HEK293T (cell line): ENCODE measurements around the gene THSD7A.

Experiments used
- CTCF ChIA-PET: fragments of 350-600 bp; formaldehyde crosslinking; extraction: SDS; loops from one replicate; lab custom pipeline; 2021; ENCODE audit warnings: antibody characterized with exemption, inconsistent platforms; lab: Yijun Ruan, JAX
- POLR2A ChIA-PET: fragments of 350-600 bp; formaldehyde crosslinking; extraction: SDS; loops from one replicate; lab custom pipeline; 2020; ENCODE audit warnings: antibody characterized with exemption, inconsistent platforms; lab: Yijun Ruan, JAX
- DNase-seq: peaks from one replicate; pipeline ENCODE4 v3.0.0; 2012; ENCODE audit warnings: mixed read lengths; ENCODE audit errors: extremely low spot score
- ARNT ChIP-seq: fragments of 450-650 bp; IDR thresholded peaks from 2 replicates; pipeline ENCODE4 v1.6.1; 2017; ENCODE audit warnings: mild to moderate bottlenecking
- BHLHE40 ChIP-seq: fragments of 450-650 bp; IDR thresholded peaks from 2 replicates; pipeline ENCODE4 v1.6.1; 2016; ENCODE audit warnings: mild to moderate bottlenecking, moderate library complexity, borderline replicate concordance
- CTBP1 ChIP-seq: fragments of 450-650 bp; IDR thresholded peaks from 2 replicates; pipeline ENCODE4 v1.6.1; 2016; ENCODE audit warnings: borderline replicate concordance
- ELF4 ChIP-seq: fragments of 450-650 bp; IDR thresholded peaks from 2 replicates; pipeline ENCODE4 v1.6.1; 2017; ENCODE audit warnings: antibody characterized with exemption
- FOXA1 ChIP-seq: fragments of 450-650 bp; IDR thresholded peaks from 2 replicates; pipeline ENCODE4 v1.6.1; 2016; ENCODE audit warnings: mild to moderate bottlenecking
- FOXK2 ChIP-seq: fragments of 450-650 bp; IDR thresholded peaks from 2 replicates; pipeline ENCODE4 v1.6.1; 2016; ENCODE audit warnings: mild to moderate bottlenecking
- FOXM1 ChIP-seq: fragments of 450-650 bp; IDR thresholded peaks from 2 replicates; pipeline ENCODE4 v1.6.1; 2017; ENCODE audit warnings: mild to moderate bottlenecking, borderline replicate concordance
- HDGF ChIP-seq: fragments of 450-650 bp; IDR thresholded peaks from 2 replicates; pipeline ENCODE4 v1.6.1; 2017; ENCODE audit warnings: antibody characterized with exemption, borderline replicate concordance
- L3MBTL2 ChIP-seq: fragments of 450-650 bp; conservative IDR thresholded peaks from 2 replicates; pipeline ENCODE4 v1.6.1; 2016; ENCODE audit warnings: mild to moderate bottlenecking
- LEF1 ChIP-seq: fragments of 450-650 bp; IDR thresholded peaks from 2 replicates; pipeline ENCODE4 v1.6.1; 2017; ENCODE audit warnings: mild to moderate bottlenecking, borderline replicate concordance
- NFRKB ChIP-seq: fragments of 450-650 bp; IDR thresholded peaks from 2 replicates; pipeline ENCODE4 v1.6.1; 2016; ENCODE audit warnings: mild to moderate bottlenecking, moderate library complexity
- SP1 ChIP-seq: fragments of 450-650 bp; IDR thresholded peaks from 2 replicates; pipeline ENCODE4 v1.6.1; 2017
- SUZ12 ChIP-seq: fragments of 450-650 bp; IDR thresholded peaks from 2 replicates; pipeline ENCODE4 v1.6.1; 2016; ENCODE audit warnings: mild to moderate bottlenecking
- TARDBP ChIP-seq: fragments of 450-650 bp; IDR thresholded peaks from 2 replicates; pipeline ENCODE4 v1.6.1; 2016
- ZNF384 ChIP-seq: fragments of 450-650 bp; IDR thresholded peaks from 2 replicates; pipeline ENCODE4 v1.6.1; 2016
- TF ChIP-seq, protein P1 (sequence below): fragments of 450-650 bp; IDR thresholded peaks from 2 replicates; pipeline ENCODE4 v1.6.1; 2016

The THSD7A gene

DNA sequence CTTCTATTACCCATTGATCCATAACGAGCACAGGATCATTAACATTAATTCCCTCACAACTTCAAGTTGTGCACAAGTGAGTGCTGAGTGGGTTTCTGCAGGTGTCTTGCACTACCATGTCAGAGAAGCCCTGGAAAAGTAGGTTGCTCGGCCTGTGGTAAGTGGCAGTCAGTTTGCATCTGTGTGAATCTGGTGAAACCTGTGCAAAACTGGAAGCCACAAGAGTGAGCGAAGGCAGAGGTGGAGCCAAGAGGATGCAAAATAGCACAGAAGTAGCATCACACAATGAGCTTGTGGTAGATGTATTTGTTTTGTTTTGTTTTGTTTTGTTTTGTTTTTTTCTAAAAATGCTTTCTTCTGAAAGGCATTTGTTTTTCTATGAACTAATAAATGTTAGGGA, 181.5 kb downstream of the THSD7A start:
- no peak for TF ChIP-seq SUZ12
- no peak for TF ChIP-seq FOXA1
- no peak for TF ChIP-seq LEF1
- TF ChIP-seq HDGF = no peak
- TF ChIP-seq ELF4 = no peak
- TF ChIP-seq NFRKB = no peak
- no peak for TF ChIP-seq ZNF384
- no peak for TF ChIP-seq FOXM1
- no peak for TF ChIP-seq FOXK2
- no peak for TF ChIP-seq BHLHE40
- TF ChIP-seq, protein P1, sequence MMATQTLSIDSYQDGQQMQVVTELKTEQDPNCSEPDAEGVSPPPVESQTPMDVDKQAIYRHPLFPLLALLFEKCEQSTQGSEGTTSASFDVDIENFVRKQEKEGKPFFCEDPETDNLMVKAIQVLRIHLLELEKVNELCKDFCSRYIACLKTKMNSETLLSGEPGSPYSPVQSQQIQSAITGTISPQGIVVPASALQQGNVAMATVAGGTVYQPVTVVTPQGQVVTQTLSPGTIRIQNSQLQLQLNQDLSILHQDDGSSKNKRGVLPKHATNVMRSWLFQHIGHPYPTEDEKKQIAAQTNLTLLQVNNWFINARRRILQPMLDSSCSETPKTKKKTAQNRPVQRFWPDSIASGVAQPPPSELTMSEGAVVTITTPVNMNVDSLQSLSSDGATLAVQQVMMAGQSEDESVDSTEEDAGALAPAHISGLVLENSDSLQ = no peak
- TF ChIP-seq SP1 = no peak
- no peak for TF ChIP-seq ARNT
- no peak for TF ChIP-seq L3MBTL2
- no peak for TF ChIP-seq CTBP1
- TF ChIP-seq TARDBP = no peak
- ChIA-PET CTCF (no interaction called here), POLR2A (no interaction called here)
- DNase-seq = no peak

GRCh38 chr7:11650030-11650429, 182.0 kb downstream of the THSD7A start:
- no peak for TF ChIP-seq FOXK2
- no peak for TF ChIP-seq L3MBTL2
- no peak for TF ChIP-seq CTBP1
- TF ChIP-seq LEF1 = no peak
- no peak for TF ChIP-seq ZNF384
- no peak for TF ChIP-seq SUZ12
- TF ChIP-seq BHLHE40 = no peak
- TF ChIP-seq, protein P1 = no peak
- no peak for TF ChIP-seq HDGF
- no peak for TF ChIP-seq SP1
- no peak for TF ChIP-seq ELF4
- no peak for TF ChIP-seq NFRKB
- TF ChIP-seq TARDBP = no peak
- no peak for TF ChIP-seq FOXA1
- TF ChIP-seq FOXM1 = no peak
- TF ChIP-seq ARNT = no peak
- POLR2A ChIA-PET = no interaction called here
- CTCF ChIA-PET = no interaction called here
- no peak for DNase-seq

DNA sequence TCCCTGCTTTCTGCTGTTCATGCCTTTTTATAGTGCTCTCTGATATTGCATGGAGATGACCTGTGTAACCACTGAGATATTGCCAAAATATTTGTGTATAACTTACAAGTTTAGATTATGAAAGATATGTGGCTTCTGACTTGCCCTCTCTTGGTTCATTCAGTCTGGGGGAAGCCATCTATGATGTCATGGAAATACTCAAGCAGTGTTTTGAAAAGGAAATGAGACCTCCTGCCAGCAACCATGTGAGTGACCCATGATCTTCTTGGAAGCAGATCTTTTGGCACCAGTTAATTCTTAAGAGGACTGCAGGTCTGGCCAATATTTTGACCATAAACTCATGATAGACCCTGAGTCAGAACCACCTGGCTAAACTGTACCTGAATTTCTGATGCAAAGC, 183.0 kb downstream of the THSD7A start:
- TF ChIP-seq FOXK2 (no peak), FOXM1 (no peak), CTBP1 (no peak), L3MBTL2 (no peak), ARNT (no peak), LEF1 (no peak), ELF4 (no peak)
- DNase-seq = no peak
- ChIA-PET POLR2A (no interaction called here), CTCF (no interaction called here)

- DNase-seq = no peak
- TF ChIP-seq L3MBTL2 = no peak
- no peak for TF ChIP-seq CTBP1
- no peak for TF ChIP-seq ARNT
- no peak for TF ChIP-seq FOXK2
- no peak for TF ChIP-seq NFRKB
- no peak for TF ChIP-seq FOXM1
- TF ChIP-seq ELF4 = no peak
- TF ChIP-seq, protein P1 = no peak
- no peak for TF ChIP-seq TARDBP
- TF ChIP-seq HDGF = no peak
- no peak for TF ChIP-seq SP1
- no peak for TF ChIP-seq LEF1
- no peak for TF ChIP-seq ZNF384
- no peak for TF ChIP-seq SUZ12
- no peak for TF ChIP-seq BHLHE40
- TF ChIP-seq FOXA1 = no peak
- ChIA-PET POLR2A (no interaction called here), CTCF (no interaction called here)
Observed at GRCh38 chr7:11648101-11648500, 183.9 kb downstream of the THSD7A start.

DNA sequence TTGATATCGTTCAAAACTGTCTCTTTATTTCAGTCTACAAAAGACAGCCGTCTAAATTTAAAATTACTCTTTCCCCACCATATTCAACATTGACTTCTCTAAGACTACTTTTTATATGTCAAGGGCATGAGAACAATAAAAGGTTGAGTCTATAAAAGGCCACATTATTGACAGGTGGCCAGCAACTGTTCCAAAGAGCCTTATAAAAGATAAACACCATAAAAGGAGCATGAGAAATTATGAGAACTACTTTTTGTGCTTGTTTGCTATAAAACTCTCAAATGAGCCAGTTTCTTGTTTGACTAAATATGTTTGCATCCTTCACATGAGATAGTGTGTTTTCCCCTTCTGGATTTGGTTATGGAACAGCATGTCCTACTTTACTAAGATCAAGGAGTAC, 189.2 kb downstream of the THSD7A start:
- CTCF ChIA-PET = no interaction called here
- POLR2A ChIA-PET = no interaction called here
- TF ChIP-seq, protein P1 = no peak
- TF ChIP-seq FOXM1 = no peak
- no peak for TF ChIP-seq SP1
- no peak for TF ChIP-seq L3MBTL2
- no peak for TF ChIP-seq LEF1
- no peak for TF ChIP-seq TARDBP
- TF ChIP-seq ZNF384 = no peak
- TF ChIP-seq HDGF = no peak
- no peak for TF ChIP-seq ARNT
- TF ChIP-seq ELF4 = no peak
- DNase-seq = no peak

DNA sequence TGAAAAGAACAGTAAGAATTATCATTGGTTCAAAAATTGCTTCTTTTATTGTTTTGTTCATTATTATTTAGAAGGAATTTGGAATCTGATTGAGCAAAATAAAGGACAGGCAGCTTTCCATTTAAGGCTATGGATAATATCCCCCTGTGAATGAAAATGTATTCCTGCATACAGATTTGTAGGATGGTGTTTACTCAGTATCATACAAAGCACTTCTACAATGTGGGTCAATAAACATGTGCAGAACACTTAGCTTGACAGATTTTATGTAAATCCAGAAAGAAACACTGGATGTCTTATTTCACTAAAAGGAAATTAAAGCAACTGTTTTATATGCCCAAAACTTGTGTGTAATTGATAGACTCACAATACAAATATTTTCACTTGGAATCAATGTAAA, 189.7 kb downstream of the THSD7A start:
- POLR2A ChIA-PET = no interaction called here
- DNase-seq = no peak
- TF ChIP-seq L3MBTL2 = no peak
- no peak for TF ChIP-seq NFRKB
- no peak for TF ChIP-seq CTBP1
- TF ChIP-seq ARNT = no peak
- TF ChIP-seq ZNF384 = no peak
- TF ChIP-seq SUZ12 = no peak
- TF ChIP-seq BHLHE40 = no peak
- no peak for TF ChIP-seq HDGF
- no peak for TF ChIP-seq ELF4
- no peak for TF ChIP-seq FOXM1
- TF ChIP-seq LEF1 = no peak
- CTCF ChIA-PET = no interaction called here
